ENCODE data around the gene ZFP91.

The ZFP91 gene

DNA sequence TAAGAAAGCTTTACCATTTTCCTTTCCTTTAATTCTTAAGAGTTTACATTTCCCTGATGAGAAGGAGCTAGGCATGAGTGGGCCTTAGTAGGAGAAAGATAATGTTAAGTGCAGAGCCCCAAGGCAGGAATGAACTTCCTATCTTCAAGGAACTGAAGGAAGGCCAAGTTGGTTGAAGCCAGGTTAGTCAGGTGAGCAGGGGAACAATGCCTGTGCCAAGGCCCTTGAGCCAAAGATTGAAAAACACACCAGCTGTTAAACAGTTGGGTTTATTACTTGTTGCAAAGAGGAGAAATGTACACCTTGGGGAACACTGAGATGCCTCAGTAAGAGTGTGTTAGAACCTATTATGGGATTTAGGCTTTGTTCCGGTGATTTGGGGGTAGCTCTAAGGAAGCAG lies 53.6 kb downstream of the ZFP91 start:
- no peak for DNase-seq

DNA sequence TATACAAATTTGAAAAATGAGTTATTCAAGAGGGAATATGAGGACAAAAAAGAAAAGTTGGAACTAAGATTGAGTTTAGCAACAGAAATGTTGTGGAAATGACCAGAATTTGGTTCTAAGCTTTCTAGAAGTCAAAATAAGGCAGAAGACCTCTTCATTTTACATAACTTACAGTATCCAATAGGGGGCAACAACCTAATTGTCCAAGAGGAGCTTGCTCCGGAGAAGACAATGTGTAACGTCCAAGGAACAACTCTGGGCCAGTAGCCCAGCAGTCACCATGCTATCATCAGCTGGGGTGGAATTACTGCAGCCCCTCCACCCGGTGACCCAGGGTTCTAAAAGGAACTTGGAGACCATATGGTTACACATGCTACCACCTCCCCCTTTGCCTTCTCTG lies 57.7 kb downstream of the ZFP91 start:
- no peak for DNase-seq

DNA sequence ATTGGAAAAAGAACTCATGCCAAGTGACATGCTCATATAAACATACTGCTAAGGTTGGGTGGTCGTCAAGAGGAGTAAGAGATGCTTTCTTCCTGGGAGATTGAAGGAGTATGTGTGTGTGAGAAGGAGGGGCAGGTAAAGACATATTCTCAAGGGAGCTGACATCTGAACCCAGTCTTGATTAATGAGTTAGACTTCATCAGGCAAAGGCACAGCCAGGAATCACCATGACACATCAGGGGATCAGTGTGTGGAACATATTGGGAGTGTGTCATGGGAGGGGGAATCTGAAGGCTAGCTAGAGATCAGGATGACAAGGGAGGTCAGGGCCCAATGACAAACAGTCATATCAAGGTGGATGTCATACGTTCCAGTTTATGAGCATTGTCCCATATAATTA lies 58.5 kb downstream of the ZFP91 start:
- no peak for DNase-seq

DNA sequence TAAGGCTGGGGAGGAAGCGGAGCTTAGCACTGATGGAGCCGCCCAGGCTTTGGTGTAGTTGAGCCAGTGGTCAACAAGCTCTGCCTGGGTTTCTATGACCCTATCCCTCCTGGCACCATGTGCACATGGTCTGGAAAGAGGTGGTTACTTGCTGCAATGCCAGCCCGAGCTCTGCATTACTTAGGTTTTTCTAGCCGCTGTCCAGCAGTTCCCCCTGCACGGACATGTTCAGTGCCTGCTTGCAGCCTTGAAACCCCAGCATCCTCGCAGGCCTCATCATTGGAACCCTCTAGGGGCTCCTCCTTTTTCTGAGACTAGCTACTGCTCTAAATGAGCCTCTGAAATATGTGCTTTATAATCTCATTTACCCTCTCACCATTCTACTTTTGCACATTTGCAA lies 60.2 kb downstream of the ZFP91 start:
- no peak for DNase-seq

DNA sequence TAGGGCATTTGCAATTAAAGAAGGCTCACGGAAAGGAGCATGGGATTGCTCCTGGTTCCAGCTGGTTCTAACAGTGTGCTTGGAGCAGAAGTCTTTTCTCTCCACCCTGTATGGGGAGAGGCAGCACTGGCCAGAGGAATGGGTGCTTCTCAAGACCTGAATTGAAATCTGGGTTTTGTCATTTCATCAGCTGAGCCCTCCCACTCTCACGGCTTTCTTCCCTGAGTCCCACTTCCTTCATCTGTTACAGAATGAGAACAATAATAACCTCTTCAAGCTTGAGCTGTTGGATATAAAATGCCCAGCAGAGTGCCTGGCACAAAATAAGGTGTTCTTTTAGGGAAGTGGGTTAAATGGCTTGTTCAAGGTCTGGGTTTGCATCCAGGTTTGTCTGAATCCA lies 60.8 kb downstream of the ZFP91 start:
- no peak for DNase-seq

DNA sequence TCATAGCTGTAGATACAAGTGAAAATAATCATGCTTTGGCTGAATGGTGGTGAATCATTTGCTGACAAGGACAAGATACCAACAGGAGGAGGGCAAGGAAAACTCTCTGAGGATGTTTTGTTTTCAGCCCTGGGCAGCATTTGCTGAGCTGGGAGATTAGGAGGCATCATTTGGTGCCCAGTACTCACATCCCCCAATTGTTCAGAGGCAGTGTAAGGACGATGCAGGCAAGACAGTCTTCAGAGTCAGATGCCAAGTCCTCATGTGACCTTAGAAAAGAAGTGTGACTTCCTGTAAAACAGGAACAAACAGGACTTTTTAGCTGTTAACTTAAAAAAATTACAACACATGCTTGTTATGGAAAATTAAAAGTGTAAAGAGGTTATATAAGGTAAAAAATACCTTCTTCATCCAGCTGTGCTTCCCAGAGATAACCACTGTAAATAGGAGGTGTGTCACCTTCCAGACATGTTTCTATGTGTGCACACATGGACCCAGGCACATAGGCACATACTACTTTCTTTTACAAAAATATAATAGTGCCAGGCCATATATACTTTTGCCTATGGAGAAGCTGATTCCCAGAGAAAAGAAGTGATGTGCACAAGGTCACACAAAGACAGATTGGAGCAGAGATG lies 61.6 kb downstream of the ZFP91 start:
- DNase-seq = no peak

DNA sequence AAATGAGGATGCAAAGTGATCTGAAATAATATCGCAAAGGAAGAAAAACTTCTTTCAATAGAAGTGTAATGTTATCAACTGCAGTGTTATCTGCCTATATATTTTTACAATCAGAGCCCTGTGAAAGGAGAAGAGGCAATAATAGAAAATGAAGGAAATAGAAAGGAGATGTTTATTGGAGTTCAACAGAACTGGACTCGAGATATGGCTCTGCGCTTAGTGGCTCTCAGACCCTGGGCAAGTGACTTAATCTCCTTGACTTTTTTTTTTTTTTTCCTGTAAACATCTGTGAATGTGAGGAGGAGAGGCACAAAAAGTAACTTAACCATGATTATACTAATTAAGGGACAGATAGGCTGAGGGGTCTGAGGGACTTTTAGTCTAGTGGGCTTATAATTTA lies 62.5 kb downstream of the ZFP91 start:
- no peak for DNase-seq

DNA sequence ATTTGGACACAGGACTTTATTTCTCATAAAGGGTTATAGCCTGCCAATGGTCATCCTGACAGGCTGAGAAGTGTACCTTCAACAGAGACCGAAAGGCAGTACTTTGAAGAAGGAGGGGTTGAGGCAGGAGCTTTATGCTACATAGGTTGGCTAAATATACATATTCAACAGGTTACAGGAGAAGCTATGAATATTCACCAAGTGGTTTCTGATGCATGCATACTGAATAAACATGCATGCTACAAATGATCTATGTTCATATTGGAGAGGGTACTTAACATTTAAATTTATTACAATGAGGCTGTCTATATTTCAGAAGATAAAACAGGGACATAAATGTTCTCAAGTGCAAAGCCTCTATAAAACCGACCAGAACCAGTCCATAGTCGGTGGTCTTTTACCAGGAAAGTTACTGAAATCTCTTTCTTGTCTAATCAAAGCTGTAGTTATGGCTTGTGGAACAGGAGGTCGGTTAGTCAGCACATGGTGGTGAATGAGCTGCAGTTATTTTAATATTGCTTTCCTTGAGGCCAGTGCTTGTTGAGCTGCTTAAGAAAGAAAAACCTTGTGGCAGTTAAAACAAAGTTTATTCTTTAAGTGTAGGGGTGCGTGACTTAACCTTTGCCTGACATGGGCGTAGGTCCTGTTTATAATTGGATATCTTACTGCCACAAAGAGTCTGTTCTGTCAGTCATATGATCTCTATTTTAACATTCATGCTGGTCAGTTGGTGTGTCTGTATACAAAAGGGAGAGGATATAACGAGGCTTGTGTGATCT lies 63.1 kb downstream of the ZFP91 start:
- DNase-seq = no peak

DNA sequence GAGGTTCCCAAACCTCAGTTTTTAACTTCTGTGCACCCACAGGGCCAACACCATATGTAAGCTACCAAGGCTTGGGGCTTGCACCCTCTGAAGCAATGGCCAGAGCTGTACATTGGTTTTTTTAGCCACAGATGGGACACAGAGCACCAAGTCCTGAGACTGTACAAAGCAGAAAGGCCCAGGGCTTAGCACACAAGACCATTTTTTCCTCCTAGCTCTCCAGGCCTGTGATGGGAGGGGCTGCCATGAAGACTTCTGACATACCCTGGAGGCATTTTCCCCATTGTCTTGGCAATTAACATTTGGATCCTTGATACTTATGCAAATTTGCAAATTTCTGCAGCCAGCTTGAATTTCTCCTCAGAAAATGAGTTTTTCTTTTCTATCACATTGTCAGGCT lies 67.0 kb downstream of the ZFP91 start:
- no peak for DNase-seq

DNA sequence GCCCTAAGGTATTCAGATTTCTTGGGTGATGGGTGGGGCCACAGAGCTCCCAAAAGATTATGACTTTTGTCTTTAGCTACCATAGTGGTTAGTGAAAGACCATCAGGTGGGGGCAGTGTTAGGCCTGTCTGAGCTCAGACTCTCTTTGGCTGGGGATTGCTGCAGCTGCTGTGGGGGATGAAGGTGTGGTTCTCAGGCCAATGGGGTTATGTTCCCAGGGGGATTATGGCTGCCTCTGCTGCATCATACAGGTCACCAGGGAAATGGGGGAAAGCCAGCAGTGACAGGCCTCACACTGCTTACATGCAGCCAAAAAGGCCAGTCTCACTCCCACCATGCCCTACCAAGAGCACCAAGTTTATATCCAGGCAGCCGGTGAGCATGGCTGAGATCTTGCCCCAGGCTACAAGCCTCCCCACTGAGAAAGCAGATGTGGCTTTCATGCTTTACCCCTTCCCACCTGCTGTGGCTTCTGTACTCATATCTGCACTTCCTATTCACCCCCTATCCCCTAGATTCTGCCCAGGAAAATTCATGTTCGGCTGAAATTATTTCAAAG lies 68.4 kb downstream of the ZFP91 start:
- no peak for DNase-seq

DNA sequence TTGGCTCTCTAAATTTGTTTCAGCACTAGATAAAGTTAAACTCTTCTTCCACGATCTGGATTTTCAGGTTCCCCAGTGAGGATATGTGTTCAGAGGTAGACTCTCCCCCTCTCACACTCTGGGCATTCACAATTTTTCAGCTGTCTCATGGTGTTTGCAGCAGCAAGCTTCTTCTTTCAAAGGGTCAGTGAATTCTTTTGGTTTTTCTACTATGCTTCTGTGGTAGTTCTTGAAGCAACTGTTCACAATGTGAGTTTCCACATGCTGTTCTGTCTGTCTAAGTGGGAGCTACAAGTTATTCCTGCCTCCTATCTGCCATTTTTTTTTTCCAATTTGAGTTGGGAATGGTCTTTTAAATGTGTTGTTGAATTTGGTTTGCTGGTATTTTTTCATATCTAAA lies 69.0 kb downstream of the ZFP91 start:
- no peak for DNase-seq

DNA sequence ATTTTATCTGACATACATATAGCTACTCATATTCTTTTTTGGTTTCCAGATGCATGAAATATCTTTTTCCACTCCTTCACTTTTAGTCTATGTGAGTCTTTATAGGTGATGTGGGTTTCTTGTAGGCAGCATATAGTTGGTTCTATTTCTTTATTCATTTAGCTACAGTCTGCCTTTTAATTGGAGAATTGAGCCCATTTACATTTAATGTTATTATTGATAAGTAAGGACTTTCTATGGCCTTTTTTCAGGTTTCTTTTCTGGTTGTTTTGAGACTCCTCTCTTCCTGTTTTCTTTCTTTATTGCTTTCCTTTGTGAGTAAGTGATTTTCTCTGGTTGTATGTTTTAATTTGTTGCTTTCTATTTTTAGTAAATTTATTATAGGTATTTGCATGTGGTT lies 70.8 kb downstream of the ZFP91 start:
- DNase-seq = no peak

DNA sequence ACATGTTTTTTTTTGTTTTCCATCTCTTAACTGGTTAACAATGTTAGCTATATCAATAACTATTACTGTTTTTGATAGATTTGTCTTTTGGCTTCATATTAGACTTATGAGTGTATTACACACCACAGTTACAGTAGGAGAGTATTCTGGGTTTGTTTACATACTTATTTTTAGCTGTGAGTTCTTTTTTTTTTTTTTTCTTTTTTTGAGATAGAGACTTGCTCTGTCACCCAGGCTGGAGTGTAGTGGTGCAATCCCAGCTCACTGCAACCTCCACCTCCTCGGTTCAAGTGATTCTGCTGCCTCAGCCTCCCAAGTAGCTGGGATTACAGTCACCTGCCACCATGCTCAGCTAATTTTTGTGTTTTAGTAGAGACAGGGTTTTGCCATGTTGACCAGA lies 71.6 kb downstream of the ZFP91 start:
- DNase-seq = no peak

DNA sequence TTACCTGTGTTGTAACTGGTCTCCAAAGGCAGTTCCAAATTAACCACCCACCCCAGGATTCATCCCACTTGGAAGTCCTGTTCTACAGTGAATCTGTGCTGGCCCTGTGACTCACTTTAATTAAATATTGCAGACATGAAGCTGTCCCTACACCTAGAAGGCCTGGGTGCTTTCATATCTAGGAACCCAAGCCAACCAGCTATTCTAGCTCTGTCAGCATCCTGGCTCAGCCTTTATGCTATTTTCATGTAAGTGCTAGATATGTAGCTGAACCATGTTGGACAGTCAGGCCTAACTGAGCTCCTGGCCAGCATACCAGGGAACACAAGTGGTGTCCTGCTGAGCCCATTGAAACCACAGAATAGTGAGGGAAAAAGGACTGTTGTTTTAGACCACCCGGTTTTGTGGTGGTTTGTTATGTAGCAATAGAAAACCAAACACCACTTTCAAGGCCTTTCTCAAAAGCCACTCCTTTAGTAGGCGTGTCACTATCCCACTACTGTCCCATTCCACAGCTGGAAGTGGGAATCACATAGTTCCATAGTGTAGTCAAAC lies 73.9 kb downstream of the ZFP91 start:
- no peak for DNase-seq

DNA sequence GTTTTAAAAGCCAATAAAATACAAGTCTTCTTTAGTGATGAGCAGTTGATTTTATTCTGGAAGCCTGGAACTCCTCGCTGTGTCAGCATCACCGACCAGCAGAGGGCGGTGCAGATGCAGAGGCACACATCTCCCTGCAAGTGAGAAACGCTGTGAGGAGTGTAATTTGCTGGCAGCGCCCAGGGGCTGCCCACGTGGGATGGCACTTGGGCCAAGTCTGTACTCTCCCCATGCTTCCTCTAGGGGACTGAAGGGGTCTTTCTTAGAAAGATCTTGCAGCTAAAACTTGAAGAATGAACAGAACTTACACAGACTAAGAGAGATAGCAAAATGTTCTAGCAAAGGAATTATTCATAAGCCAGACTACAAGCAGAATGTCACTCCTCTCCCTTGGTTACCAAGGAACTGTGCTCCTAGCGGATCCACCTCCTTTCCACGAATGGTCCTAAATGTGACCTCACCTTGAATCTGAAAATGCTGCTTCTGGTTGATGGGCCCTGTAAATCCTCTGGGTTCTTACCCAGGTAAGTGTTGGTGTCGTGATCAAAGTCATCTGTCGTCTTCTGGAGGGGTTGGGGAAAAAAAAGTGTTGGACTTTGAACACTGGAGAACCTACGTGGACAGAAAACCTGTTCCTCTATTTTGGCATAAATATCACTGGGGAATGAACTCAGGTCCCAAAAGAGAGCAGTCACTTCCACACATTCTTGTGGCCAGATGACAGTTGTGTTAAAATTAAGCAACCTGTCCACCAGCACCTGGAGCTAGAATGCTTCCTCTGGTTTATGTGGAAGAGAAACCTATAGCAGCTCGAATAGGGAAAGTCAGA lies 75.4 kb downstream of the ZFP91 start:
- peak; percentile 68 to 83 for DNase-seq

DNA sequence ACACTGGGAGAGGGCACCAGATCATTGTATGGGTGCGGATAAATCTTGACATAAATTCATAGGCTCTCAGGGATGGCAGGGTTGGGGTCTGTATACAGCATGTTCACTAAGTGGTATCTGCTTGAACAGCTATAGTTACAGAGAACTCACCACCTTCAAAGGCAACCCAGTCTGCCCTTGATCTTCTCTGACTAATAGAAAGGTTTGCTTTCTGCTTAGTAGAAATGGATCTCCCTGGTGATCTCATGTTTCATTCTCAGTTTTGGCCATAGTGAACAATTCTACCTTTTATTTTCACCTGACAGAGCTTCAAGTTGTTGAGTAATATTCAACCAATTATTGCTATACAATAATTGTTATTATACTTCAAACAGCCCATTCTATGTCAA lies 76.0 kb downstream of the ZFP91 start:
- DNase-seq = no peak

DNA sequence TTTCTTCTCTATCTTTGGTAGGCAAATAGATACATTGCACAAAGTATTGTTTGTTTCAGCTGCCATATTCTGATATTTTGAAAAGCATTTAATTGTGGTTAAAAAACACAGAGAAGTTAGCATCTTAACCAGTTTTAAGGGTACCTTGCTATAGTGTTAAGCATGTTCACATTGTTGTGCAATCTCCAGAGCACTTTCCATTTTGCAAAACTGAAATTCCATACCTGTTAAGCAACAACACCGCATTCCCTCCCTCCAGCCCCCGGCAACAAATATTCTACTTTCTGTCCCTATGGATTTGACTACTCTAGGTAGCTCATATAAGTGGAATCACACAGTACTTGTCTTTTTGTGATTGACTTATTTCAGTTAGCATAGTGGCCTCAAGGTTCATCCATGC lies 77.5 kb downstream of the ZFP91 start:
- DNase-seq = no peak

DNA sequence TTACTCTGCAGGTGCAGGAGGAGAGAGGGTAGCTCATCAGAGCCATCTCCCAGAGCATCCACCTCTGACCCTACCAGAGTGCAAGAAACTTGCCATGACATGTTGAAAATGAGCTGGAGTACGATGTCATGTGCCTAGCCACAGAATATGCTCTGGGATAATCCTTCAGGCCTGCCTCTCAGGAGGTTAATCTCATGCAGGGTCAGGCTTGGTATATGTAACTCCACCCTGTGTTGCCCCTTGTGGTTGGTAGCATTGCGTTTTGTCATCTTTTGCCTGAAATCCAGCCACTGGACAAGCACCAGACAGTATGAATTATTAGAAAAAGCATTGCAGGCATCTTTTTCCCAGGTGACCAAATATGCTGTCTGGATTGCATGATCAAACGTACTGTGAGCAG lies 79.8 kb downstream of the ZFP91 start:
- DNase-seq = no peak

DNA sequence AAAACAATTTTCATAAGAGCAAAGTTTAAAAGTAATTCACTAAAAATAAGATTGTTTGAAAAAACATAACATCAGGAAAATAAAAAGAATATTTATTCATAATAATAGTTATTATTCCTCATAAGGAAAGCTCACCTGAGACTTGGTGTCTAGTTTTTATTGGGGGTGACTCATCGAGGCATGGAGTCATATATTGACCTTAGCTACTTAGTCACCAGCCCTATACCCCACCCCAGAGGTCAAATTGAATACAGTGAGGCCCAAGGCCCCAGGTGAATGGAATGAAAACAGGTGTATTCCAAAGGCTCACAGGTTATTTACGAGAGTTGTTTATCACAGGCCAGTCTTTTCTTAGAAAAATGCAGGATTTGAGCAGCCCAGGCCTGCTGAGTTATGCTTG lies 80.5 kb downstream of the ZFP91 start:
- no peak for DNase-seq

DNA sequence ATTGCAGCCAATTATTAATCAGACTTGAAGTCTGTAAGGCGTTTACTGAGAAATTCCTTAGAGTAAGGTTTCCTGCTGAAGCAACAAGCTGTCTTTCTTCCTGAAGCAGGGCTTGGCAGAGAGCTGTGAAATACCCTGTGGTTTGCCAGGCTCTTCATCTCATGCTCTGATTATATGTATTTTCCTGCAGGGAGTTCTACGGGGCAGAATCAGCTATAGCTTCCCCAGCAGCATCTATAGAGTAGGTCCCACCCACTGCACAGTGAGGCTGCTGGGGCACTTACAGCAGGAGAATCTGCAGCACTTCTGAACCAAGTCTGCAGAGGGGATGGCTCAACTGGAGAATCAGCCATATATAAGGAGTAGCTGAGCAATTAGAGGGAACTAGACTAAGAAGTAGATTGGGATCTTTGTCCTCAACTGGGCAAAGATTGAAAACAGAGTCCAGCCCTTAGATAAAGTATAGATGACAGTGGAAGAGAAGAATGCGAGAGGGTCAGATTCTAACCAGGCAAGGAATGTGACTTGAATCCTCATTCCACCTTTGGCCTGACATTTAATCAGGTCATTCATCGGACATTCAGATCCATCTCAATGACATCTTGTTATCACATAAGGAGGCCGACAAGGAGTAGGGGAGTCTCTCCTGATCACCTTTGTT lies 81.2 kb downstream of the ZFP91 start:
- no peak for DNase-seq
